Measurements from ENCODE around the gene PDZD4.

Gene PDZD4

DNA sequence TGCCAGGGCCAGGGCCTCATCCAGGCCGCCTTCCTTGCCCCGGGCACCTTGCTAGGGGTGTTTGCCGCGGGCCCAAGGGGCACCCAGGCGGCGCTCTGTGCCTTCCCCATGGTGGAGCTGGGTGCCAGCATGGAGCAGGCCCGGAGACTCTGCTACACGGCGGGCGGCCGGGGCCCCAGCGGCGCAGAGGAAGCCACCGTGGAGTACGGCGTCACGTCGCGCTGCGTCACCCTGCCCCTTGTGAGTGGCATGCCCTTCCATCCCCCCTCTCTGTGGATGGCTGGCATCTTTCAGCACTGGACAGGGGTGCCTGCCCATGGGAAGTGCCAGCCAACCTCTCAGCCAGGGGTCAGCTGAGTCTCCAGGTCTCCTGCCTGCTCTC lies 62.7 kb downstream of the PDZD4 start:
- Histone ChIP-seq H3K27ac (no peak overlapping the region), H3K4me3 (no peak overlapping the region)
- TF ChIP-seq, protein P1, sequence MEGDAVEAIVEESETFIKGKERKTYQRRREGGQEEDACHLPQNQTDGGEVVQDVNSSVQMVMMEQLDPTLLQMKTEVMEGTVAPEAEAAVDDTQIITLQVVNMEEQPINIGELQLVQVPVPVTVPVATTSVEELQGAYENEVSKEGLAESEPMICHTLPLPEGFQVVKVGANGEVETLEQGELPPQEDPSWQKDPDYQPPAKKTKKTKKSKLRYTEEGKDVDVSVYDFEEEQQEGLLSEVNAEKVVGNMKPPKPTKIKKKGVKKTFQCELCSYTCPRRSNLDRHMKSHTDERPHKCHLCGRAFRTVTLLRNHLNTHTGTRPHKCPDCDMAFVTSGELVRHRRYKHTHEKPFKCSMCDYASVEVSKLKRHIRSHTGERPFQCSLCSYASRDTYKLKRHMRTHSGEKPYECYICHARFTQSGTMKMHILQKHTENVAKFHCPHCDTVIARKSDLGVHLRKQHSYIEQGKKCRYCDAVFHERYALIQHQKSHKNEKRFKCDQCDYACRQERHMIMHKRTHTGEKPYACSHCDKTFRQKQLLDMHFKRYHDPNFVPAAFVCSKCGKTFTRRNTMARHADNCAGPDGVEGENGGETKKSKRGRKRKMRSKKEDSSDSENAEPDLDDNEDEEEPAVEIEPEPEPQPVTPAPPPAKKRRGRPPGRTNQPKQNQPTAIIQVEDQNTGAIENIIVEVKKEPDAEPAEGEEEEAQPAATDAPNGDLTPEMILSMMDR (IDR thresholded peaks at IDR 0.05), result no peak
- peak; percentile 65 for DNase-seq (ENCODE audit: low spot score)

DNA sequence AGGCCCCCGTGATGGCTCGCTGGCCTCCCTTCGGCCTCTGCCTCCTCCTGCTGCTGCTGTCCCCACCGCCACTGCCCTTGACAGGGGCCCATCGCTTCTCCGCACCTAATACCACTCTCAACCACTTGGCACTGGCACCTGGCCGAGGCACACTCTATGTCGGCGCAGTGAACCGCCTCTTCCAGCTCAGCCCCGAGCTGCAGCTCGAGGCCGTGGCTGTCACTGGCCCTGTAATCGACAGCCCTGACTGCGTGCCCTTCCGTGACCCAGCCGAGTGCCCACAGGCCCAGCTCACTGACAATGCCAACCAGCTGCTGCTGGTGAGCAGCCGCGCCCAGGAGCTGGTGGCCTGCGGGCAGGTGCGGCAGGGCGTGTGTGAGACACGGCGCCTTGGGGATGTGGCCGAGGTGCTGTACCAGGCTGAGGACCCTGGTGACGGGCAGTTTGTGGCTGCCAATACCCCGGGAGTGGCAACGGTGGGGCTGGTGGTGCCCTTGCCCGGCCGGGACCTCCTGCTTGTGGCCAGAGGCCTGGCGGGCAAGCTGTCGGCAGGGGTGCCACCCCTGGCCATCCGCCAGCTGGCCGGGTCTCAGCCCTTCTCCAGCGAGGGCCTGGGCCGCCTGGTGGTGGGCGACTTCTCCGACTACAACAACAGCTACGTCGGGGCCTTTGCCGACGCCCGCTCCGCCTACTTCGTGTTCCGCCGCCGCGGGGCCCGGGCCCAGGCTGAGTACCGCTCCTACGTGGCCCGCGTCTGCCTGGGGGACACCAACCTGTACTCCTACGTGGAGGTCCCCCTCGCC lies 63.3 kb downstream of the PDZD4 start:
- peak; percentile 64 for DNase-seq (ENCODE audit: low spot score)

DNA sequence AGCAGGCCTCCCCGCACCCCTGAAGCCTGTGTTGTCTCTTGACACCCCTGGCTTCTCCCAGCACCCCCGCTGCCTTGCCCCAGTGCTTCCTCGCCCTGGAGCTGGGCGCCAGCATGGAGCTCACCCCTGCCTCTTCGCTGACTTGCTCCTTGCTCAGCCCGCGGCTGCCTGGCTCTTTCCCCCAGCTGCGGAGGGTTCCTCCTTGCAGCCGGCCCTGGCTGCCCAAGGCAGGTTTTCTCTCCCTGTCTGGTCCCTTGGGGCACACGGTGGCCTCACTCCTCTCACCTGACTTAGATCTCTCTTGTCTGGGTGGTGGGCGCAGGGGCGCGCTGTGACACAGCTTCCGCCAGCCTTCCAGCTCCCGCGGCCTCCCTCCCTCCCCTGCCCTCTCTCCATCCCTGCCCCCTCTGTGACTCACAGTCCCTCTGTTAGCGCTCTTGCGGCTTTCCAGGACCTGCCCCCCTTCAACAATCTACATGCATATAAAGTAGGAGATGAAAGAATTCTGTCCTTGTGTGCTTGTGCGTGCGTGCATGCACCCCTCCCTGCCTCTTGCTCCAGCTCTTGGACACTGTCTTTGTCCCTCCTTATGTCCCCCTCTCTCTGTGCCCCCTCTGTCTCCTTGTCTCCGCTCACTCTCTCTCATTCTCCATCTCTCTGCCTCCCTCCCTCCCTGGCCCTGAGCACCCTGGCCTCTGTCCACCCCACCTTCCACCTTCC lies 64.1 kb downstream of the PDZD4 start:
- TF ChIP-seq, protein P1 (IDR thresholded peaks at IDR 0.05), result no peak
- no peak for DNase-seq (ENCODE audit: low spot score)
- peak overlapping the region; percentile 30 to 65 for H3K27ac ChIP-seq
- H3K4me3 ChIP-seq, result peak overlapping the region; percentile 60

More for the DNA sequence above, 63.3 kb downstream of the PDZD4 start:
- Histone ChIP-seq H3K27ac (no peak overlapping the region), H3K4me3 (no peak overlapping the region)
- TF ChIP-seq, protein P1 (IDR thresholded peaks at IDR 0.05), result no peak

DNA sequence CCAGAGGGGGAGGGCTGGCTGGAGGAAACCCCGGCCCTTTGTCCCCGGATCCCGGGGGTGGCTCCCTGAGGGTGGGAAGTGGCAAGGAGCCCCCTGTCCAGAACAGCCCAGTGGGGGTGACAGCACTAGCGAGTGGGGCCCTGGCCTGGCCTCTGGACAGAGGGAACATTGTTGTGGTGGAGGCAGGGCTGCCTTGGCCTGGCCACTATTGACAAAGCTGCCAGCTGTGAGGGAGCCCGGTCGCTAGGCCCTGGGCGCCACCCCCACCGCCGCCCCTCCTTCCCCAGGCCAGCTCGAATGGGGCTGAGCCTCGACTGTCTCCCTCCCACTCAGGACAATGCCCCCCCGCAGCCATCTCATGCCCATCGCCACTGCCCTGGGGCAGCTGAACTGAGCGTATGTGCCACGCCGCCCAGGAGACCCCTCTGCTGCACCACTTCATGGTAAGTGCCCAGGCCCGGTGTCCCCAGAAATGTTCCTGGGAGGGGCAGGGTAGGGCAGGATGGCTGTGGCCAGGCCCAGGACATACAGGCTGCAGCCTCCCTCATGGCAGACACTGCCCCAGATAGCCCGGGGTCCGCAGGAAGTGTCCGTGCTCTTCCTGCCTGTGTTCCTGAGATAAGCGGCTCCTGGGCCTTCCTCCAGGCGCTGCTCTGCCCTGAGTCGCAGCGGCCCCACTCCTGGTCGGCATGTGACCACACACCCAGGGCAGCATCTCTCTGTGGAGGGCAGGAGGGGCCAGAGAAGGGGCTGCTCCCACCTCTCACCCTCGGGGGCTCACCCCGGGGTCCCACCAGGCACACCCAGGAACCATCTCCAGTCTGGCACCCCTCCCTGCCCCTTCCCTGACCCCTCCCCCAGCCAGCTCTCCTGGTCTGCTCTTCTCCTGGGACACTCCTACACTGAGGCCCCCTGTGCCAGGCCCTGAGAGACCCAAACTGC lies 64.9 kb downstream of the PDZD4 start:
- Histone ChIP-seq H3K27ac (peak overlapping the region; percentile 30 to 65), H3K4me3 (peak overlapping the region; percentile 60)
- DNase-seq (ENCODE audit: low spot score), result peak; percentile 72
- TF ChIP-seq, protein P1 (IDR thresholded peaks at IDR 0.05), result no peak

DNA sequence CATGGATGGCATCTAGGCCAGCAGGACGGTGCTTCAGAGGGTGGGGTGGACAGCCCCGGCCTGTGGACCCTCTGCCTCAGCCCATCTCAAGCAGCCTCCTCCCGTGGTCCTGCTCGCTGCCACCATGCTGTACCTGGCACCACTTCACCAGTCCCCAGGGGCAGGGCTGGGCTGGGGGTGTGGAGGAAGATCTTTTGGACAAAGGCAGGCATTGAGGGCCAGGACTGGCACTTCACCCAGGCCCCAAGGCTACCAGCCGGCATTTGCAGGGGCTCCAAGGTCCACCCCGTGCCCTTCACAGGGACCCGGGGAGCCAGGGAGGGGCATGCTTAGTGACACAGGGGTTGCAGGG lies 65.6 kb downstream of the PDZD4 start:
- H3K27ac ChIP-seq, result peak overlapping the region in 1 of 2 donors; percentile 65
- peak overlapping the region; percentile 60 for H3K4me3 ChIP-seq
- TF ChIP-seq, protein P1 (IDR thresholded peaks at IDR 0.05), result no peak

DNA sequence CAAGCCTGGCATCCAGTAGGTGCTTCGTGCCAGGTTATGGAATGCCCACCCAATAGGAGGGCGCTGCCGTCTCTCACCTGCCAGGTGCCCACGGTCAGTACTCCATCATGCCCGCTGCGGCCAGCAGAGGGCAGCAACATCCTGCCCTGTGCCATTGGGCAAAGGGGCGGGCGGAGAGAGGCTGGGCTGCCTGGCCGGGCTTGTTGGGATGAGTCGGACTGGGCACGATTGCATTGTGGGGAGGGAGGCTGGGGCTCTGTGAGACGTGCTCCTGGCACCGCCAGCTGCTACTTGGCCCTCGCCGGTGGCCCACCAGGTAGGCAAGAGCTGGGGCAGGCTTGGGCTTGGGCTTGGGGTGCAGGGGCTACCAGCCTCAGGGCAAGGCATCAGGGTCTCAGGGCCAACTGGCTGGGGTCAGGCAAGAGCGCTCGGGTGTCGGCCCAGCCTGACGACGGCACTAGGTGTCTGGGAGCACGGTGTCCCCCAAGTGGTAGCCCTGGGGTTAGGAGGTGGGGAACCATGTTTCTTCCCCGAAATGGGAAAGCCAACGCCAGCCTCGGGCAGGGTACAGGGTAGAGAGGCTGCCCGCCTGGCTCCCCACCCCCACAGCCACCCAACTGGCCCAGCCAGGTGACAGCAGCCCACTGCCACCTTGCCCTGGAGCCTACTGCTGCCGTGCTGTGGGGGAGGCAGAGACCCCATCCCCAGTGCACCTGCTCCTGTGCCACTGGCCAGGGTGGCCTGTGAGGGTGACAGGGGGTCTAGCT lies 66.2 kb downstream of the PDZD4 start, which contains the start of gene PLXNB3:
Gene PLXNB3 (plus strand): TSS at position 261 of the 767 bp plus-strand sequence. CDS start 1,287 bp downstream, outside the sequence.
- Histone ChIP-seq H3K4me3 (peak within 1 kb of the TSS; percentile 60), H3K27ac (peak within 1 kb of the TSS in 1 of 2 donors; percentile 65)
- TF ChIP-seq, protein P1 (IDR thresholded peaks at IDR 0.05), result peak; percentile 57
- DNase-seq (ENCODE audit: low spot score), result peak; percentile 83

More for the DNA sequence above, 65.6 kb downstream of the PDZD4 start:
- no peak for DNase-seq (ENCODE audit: low spot score)

All from coronary artery (tissue), 2 donors.